HG03565 (cell line): ENCODE data around the gene XYLT1.

ENCODE experiments used
- ATAC-seq: cut with Tn5 transposase; IDR thresholded peaks from one replicate; pipeline ENCODE4 v1.9.1; 2021; ENCODE audit warnings: mild to moderate bottlenecking, moderate library complexity; ENCODE audit not compliant: unreplicated experiment

The XYLT1 gene

DNA sequence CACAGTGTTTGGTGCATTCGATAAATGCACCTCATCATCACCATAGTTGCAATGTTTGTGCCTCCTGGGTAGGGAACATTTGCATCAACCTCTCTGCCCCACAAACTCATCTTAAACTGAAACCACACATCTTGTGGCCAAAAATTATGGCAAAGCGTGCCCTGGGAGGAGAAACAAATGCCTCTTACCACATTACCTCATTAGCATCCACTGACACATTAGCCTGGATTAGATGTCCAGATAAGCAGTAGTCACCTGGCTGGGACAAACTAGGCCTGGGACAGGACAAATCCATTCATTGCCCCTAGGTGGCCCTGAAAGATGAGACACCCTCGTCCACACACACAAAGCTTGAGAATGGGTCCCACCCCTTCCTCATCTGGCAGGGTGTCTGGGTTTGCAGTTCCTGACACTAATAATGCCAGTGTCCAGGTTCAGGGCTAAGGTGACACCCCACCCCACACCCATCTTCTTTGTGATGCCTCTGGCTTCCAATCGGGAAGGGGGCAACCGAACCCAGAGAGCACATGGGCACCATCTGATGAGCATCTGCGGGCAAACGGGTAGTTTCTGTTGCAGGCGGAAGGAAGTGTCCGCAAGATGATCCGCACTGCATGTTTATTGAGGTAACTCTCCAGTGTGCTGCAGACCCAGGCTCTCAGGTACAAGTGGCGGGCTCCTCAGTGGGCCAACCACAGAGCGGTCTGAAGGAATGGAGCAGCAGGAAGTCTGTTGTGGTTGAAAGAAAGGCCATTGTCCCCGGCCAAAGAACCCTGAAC, 8.6 kb downstream of the XYLT1 start:
- ATAC-seq, result no peak

- ATAC-seq, result no peak
These were observed 9.9 kb downstream of the XYLT1 start for GRCh38 chr16:17460890-17461289.

DNA sequence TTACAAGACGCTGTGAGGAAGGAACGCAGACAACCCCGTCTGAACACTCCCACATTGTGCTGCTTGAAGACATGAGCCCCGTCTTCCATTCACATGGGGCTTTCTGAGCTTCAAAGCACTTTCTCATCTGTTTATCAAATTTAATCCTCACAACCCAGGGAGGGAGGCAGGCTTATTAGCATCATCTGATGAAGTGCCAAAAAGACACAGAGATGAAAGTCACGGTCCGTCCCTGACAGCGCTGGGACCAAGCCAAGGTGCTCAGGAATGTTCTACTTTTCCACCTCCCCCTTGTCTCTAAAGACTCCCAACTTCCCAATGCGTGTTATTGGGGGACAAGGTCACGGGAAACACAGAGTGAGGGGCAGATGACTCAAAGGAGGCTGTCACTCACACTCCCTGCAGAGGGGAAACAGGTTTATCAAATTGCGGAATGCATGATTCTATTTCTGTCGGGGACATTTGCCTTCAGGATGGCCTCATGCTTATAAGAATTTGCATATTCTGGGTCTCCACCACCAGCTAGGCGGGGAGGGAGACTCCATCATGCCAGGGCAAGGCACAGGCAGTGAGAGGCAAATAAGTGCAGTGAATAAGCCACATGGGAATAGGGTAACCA, 10.7 kb downstream of the XYLT1 start:
- peak; percentile 50 for ATAC-seq

DNA sequence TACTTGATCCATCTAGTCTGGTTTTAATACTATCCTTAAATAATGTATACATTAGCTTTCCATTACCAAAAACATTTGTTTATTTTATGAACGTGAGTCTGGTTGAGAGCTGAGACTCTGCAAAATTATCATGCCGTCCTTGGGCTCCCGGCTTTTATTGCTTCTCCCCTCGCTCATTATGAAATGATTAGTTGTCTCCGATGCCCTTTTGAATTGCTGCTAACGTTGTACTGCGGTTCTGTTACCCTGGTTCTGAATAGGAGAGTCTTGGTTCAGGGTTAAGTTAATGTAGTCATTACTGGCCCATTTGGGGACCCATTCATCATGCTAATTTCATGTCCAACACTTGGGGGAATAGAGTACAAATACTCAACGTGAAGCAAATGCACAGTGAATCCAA, 12.8 kb downstream of the XYLT1 start:
- ATAC-seq, result no peak

DNA sequence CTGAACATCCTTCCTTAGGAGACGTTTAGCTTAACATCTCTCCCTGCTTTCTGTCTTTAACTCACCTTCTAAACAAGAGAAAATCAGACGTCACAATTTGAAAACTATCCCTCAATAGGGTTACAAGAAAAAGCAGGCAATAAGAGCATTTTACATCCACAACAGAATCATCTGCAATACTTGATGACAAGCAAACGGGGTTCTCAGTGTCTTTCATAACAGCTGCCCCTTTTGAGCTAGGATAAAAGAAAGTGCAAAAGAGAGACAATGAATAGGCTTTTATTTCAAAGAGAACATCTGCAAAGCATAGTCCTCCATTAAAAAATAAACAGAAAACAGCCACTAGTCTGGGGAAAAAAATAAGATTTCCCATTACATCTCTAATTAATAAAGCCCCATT, 13.2 kb downstream of the XYLT1 start:
- ATAC-seq, result no peak

- no peak for ATAC-seq
These were observed 16.5 kb downstream of the XYLT1 start for GRCh38 chr16:17454162-17454730.

- ATAC-seq, result no peak
These were observed 17.3 kb downstream of the XYLT1 start for GRCh38 chr16:17453364-17454038.

- no peak for ATAC-seq
These were observed 17.8 kb downstream of the XYLT1 start for GRCh38 chr16:17452922-17453321.

DNA sequence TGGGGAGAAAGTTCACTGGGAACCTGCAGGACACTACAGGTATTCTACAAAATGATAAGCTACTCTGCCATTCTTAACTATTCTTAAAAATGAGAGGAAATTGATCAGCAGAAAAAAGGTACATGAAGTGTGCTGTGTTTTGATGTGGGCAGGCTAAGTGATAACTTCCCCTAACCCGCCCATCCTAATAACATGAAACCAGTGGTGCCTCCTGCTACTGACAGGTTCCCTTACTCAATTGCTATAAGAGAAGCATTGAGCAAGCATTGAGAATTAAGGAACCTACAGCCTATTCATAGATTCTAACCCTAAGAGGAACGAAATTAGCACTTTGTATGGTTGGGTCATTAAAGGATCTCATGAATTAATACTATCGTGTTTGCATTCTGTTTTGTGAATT, 18.9 kb downstream of the XYLT1 start:
- no peak for ATAC-seq

GRCh38 chr16:17450291-17450690, 20.5 kb downstream of the XYLT1 start:
- ATAC-seq, result no peak

DNA sequence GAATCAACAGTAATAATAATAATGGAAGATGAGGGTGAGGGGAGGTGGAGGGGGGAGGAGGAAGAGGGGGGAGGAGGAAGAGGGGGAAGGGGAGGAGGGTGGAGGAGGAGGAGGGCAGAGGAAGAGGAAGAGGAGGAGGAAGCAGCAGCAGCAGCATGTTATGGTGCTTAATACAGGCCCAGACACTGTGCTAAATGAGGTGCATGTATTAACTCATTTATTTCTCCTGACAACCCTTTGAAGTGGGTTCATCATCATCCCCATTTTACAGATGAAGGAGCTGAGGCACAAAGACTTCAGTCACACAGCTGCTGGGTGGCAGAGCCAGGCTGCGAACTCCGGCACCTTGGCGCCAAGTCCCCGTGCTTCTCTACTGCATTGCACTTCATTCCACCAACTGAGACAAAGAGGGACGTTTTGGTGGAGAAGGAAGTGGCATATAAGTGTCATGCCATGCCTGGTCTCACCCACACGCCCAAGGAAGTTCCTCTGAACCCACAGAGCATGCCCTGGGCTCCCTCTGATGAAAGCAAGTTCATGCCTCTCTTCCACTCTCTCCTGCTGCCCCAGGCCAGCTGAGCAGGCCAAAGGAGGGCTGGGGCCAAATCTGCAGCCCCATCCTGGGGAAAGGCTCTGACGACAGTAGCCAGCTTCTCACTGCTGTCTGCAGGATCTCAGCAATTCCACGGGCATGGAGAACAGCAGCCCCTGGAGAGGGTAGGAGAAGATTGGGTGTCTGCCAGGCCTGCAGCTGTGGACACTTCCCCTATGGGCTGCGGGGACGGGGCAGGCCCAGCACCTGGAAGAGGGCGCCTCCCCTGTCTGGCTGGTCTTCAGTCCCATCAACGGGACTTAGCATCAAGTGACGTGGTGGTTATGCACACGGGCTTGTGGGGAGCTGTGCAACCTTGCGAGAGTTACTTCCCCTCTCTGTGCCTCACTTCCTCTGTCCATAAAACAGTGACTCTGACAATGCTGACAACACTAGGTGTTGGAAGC, 21.8 kb downstream of the XYLT1 start:
- no peak for ATAC-seq

DNA sequence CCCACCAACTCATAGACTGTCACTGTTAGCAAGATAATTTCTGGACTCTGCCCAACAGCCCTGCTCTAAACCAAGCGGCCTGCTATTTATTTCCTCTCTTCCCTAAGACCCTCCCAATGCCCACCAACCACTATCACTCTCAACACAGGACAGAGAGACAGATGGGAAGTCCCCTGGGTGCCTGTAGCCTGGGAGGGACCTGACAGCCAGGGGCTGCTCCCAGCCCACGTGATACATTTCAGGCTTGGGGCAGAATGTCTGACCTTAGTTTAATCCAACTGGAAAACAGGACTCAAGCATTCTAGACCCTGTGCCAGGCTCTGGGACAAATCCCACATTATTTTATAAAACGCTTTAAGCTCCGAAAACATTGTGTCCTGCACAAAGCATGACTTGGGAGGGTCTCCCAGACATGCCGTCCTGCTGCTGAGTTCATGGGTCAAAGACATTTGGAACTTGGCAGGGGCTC, 23.6 kb downstream of the XYLT1 start:
- ATAC-seq, result no peak

- no peak for ATAC-seq
These were observed 24.1 kb downstream of the XYLT1 start for GRCh38 chr16:17446661-17447060.

DNA sequence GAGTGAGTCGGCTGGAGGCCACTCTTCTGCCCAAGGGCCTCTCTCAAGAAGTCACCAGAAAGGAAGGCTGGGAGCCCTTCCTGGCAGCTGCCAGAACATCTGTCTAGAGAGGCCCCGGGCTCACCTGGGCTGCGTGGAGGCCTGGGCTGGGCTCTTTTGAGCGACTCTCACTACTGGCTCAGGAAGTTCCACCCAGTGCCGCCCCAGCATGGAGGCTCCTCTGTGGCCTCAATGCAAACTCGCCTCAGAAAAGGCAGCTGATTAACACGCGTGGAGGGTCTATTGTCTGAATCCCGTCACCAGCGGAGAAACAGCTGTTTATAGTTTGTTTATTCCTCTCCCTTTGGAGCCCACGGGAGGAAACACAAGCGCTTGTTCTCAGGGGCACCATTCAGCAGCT, 25.3 kb downstream of the XYLT1 start:
- no peak for ATAC-seq

DNA sequence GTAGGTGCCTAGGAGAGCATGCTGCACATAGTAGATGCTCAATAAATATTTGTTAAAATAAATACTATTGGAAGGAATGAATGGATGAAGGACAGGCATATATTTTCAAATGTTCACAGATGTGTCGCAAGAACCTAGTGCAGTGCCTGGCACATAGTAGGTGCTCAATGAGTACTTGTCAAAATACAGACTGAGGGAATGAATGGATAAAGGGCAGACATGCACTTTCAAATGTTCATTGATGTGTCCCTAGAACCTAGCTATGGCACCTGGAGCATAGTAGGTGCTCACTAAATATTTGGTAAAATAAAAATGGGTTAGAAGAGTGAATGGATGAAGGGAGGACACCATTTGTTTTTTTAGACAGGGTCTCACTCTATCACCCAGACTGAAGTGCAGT, 26.1 kb downstream of the XYLT1 start:
- ATAC-seq, result no peak

- no peak for ATAC-seq
These were observed 30.6 kb downstream of the XYLT1 start for GRCh38 chr16:17440131-17440530.

- no peak for ATAC-seq
These were observed 31.2 kb downstream of the XYLT1 start for GRCh38 chr16:17439580-17439979.

DNA sequence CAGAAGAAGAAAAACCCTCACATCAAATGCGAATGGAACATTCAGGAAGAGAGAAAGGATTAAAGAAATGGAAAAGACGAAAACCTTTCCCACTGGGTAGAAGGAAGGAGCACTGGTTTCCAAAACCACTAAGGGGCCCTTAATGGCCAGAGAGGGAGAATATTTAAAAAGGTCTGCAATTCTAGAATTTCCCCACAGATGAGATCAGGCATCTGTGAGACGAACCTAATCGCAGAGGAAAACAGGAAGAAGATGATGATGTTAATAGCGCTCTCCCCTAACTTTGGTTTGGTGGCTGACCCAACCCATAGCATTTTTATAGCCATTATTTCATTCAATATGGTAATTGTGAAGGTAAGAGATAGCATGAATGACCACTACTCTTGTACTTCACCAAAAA, 32.8 kb downstream of the XYLT1 start:
- ATAC-seq, result no peak

DNA sequence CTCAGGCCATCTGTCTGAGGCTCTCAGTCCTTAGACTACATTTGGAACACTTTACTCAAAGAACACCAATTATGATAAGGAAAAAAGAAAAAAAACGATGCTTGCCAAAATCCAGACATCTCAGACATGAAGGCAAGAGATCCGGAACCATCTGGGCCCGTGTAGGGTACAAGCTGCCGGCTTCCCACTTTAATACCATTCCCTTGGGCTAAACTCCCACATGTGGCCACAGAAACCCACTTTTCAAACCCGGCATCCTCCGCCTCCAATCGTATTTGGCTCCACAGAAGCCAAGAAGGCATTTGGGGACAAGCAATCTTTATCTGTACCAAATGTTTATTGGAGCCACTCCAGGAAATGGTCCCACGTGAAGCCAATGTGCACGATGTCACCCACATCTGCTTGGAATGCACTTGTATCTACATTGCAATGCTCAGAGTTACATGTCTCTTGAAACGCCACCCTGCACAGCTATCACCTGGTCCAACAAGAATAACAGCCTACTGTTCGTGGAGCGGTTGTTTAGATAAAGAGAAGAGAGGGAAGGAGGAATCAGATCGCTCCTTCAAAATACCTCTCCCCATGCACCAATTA, 33.5 kb downstream of the XYLT1 start:
- no peak for ATAC-seq

GRCh38 chr16:17435318-17435717, 35.4 kb downstream of the XYLT1 start:
- no peak for ATAC-seq
